Measurements from ENCODE around the gene PLEKHA6. TPM values are rescaled to one million over a fixed set of nuclear protein-coding genes. Genes with fewer than 3 reads are reported as not detected.

Gene PLEKHA6
- total RNA-seq, 1 experiment from 2014 or later, result 5.5 TPM

DNA sequence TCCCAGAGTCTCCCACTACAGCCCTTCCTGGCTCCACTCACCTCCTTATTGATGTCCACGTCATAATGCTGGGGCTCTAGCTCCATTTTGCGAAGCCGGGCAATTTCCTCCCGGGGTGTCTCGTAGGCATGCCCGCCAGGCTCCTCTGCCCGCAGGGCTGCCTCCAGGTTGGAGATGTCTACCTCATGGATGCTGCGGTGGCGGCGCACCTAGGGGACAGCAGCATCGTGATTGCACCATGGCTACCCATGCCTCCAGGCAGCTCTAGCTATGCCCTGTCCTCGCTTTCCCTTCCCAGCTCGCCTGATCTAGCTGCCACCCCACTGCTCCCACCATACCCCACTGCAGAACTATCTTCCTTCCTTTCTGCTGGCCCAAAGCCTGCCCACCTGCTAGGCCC, 130.8 kb downstream of the PLEKHA6 start:
- BruUV-seq (replicated peaks), result no TSS peak
- H3K4me1 ChIP-seq (ENCODE audit: control insufficient read depth, insufficient read depth, low read length), result no peaks in the 10 kb centered on the region
- no peaks in the 10 kb centered on the region for H3K27me3 ChIP-seq (ENCODE audit: control insufficient read depth, insufficient read depth, low read length)
- ChIA-PET POLR2A (no interaction called here), CTCF (interaction anchor here (0.6 kb wide), 1 partner anchor 202 kb away, joined by 5 read pairs; no protein-coding TSS in a partner anchor)
- DNase-seq (ENCODE audit: low read depth, low spot score) (no peak), ATAC-seq (no peak)
- H3K36me3 ChIP-seq (ENCODE audit: control insufficient read depth, insufficient read depth, low read length), result no peaks in the 10 kb centered on the region
- TF ChIP-seq, protein P1, sequence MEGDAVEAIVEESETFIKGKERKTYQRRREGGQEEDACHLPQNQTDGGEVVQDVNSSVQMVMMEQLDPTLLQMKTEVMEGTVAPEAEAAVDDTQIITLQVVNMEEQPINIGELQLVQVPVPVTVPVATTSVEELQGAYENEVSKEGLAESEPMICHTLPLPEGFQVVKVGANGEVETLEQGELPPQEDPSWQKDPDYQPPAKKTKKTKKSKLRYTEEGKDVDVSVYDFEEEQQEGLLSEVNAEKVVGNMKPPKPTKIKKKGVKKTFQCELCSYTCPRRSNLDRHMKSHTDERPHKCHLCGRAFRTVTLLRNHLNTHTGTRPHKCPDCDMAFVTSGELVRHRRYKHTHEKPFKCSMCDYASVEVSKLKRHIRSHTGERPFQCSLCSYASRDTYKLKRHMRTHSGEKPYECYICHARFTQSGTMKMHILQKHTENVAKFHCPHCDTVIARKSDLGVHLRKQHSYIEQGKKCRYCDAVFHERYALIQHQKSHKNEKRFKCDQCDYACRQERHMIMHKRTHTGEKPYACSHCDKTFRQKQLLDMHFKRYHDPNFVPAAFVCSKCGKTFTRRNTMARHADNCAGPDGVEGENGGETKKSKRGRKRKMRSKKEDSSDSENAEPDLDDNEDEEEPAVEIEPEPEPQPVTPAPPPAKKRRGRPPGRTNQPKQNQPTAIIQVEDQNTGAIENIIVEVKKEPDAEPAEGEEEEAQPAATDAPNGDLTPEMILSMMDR (IDR thresholded peaks at IDR 0.05), result no peak
- TF ChIP-seq TCF7L2 (IDR thresholded peaks at IDR 0.05; ENCODE audit: low read depth, low read length), result no peak
- no peak for TF ChIP-seq POLR2AphosphoS5 (IDR thresholded peaks at IDR 0.05; ENCODE audit: low read depth, low read length)
- TF ChIP-seq, protein P2, sequence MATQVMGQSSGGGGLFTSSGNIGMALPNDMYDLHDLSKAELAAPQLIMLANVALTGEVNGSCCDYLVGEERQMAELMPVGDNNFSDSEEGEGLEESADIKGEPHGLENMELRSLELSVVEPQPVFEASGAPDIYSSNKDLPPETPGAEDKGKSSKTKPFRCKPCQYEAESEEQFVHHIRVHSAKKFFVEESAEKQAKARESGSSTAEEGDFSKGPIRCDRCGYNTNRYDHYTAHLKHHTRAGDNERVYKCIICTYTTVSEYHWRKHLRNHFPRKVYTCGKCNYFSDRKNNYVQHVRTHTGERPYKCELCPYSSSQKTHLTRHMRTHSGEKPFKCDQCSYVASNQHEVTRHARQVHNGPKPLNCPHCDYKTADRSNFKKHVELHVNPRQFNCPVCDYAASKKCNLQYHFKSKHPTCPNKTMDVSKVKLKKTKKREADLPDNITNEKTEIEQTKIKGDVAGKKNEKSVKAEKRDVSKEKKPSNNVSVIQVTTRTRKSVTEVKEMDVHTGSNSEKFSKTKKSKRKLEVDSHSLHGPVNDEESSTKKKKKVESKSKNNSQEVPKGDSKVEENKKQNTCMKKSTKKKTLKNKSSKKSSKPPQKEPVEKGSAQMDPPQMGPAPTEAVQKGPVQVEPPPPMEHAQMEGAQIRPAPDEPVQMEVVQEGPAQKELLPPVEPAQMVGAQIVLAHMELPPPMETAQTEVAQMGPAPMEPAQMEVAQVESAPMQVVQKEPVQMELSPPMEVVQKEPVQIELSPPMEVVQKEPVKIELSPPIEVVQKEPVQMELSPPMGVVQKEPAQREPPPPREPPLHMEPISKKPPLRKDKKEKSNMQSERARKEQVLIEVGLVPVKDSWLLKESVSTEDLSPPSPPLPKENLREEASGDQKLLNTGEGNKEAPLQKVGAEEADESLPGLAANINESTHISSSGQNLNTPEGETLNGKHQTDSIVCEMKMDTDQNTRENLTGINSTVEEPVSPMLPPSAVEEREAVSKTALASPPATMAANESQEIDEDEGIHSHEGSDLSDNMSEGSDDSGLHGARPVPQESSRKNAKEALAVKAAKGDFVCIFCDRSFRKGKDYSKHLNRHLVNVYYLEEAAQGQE (IDR thresholded peaks at IDR 0.05; ENCODE audit: insufficient read depth in 1 of 2, low read depth in 2 of 2, low read length in 1 of 2), result no peak
- TF ChIP-seq SIN3A (IDR thresholded peaks at IDR 0.05; ENCODE audit: borderline replicate concordance, insufficient read depth, low read depth, low read length), result no peak
- no peak overlapping the region for H3K4me3 ChIP-seq (ENCODE audit: low read depth in 2 of 2, low read length in 2 of 2)
- no peak overlapping the region for H3K27ac ChIP-seq (ENCODE audit: low read length)
- in situ Hi-C loops (cut with HindIII; ENCODE audit: low pct_unique_long_range_greater_than_20kb, low sequenced_read_pairs) (no loop called here), intact Hi-C loops (cut with micrococcal nuclease; ENCODE audit: unreplicated experiment) (no loop called here)
- no peaks in the 10 kb centered on the region for H3K9me3 ChIP-seq (ENCODE audit: control insufficient read depth, insufficient read depth, low read depth, low read length)

DNA sequence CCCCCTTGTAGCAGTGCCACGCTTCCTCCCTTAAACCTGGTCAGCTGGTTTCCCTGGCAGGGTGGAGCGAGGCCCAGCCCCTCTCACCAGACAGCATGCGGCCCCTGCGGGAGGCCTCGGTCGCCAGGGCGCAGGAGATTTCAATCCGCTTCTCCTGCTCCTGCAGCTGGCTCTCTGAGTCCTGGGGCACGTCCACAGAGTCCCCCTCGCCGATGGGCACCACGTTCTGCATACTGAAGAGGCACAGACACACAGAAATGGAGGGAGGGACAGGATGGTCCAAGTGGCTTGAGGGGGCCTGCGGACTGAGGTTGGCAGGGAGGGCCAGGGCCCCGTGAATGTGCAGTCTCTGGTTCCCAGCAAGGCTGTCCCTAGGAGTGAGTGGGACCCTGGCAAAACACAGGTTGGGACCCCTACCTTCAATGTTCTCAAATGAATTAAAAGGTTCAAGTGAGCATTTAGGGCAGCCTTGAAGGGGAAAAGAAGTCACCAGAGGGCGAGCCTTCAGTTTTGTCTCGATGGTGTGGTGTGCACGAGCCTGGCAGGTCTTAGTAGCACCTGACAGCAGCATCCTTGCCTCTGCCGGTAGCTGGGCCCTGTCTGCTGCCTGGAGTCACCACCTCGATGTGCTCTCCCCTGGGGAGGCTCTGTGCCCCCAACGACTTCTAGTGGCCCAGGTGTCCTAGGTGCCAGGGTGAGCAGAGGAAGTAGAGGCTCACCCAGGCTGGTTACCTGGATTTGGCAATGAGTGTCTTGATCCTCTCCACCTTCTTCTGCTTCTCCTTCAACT, 131.5 kb downstream of the PLEKHA6 start:
- DNase-seq (ENCODE audit: low read depth, low spot score) (no peak), ATAC-seq (no peak)
- Histone ChIP-seq H3K27me3 (ENCODE audit: control insufficient read depth, insufficient read depth, low read length) (no peaks in the 10 kb centered on the region), H3K4me1 (ENCODE audit: control insufficient read depth, insufficient read depth, low read length) (no peaks in the 10 kb centered on the region), H3K9me3 (ENCODE audit: control insufficient read depth, insufficient read depth, low read depth, low read length) (no peaks in the 10 kb centered on the region), H3K36me3 (ENCODE audit: control insufficient read depth, insufficient read depth, low read length) (no peaks in the 10 kb centered on the region), H3K27ac (ENCODE audit: low read length) (no peak overlapping the region), H3K4me3 (ENCODE audit: low read depth in 2 of 2, low read length in 2 of 2) (no peak overlapping the region)
- in situ Hi-C loops (cut with HindIII; ENCODE audit: low pct_unique_long_range_greater_than_20kb, low sequenced_read_pairs) (no loop called here), intact Hi-C loops (cut with micrococcal nuclease; ENCODE audit: unreplicated experiment) (no loop called here)
- ChIA-PET POLR2A (no interaction called here), CTCF (no interaction called here)
- TF ChIP-seq POLR2AphosphoS5 (IDR thresholded peaks at IDR 0.05; ENCODE audit: low read depth, low read length) (no peak), SIN3A (IDR thresholded peaks at IDR 0.05; ENCODE audit: borderline replicate concordance, insufficient read depth, low read depth, low read length) (no peak), TCF7L2 (IDR thresholded peaks at IDR 0.05; ENCODE audit: low read depth, low read length) (no peak)
- TF ChIP-seq, protein P1 (IDR thresholded peaks at IDR 0.05), result no peak
- TF ChIP-seq, protein P2 (IDR thresholded peaks at IDR 0.05; ENCODE audit: insufficient read depth in 1 of 2, low read depth in 2 of 2, low read length in 1 of 2), result no peak
- BruUV-seq (replicated peaks), result no TSS peak

Measured in Panc1 (cell line).